Measurements from ENCODE around the gene NALCN.

DNA sequence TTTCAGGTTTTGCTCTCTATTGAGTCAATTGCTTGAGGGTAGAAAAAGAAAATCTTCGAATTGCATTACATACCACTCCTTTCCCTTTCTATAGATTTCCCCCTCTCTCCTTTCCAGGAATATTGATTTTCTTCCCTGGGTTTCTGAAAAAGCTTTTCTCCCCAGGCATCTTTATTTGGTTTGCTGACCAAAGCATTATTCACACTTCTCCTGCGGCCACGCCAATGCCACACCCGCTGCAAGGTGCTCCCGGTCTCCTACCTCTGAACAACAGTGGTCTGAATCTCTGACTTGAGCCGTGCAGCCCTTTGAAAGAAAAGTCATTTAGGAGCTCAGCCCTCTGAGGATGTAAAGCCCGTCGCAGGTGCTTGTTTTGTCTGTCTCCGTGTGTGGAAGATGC, 390.8 kb downstream of the NALCN start:
- TF ChIP-seq, protein P1, sequence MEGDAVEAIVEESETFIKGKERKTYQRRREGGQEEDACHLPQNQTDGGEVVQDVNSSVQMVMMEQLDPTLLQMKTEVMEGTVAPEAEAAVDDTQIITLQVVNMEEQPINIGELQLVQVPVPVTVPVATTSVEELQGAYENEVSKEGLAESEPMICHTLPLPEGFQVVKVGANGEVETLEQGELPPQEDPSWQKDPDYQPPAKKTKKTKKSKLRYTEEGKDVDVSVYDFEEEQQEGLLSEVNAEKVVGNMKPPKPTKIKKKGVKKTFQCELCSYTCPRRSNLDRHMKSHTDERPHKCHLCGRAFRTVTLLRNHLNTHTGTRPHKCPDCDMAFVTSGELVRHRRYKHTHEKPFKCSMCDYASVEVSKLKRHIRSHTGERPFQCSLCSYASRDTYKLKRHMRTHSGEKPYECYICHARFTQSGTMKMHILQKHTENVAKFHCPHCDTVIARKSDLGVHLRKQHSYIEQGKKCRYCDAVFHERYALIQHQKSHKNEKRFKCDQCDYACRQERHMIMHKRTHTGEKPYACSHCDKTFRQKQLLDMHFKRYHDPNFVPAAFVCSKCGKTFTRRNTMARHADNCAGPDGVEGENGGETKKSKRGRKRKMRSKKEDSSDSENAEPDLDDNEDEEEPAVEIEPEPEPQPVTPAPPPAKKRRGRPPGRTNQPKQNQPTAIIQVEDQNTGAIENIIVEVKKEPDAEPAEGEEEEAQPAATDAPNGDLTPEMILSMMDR (conservative IDR thresholded peaks at IDR 0.05; ENCODE audit: low read depth, low read length) = no peak
- TF ChIP-seq EZH2 (IDR thresholded peaks at IDR 0.05; ENCODE audit: borderline replicate concordance, low read depth, low read length, poor library complexity, severe bottlenecking) = no peak
